H9 (cell line): Measurements from ENCODE around the gene SLA2. TPM values are rescaled to one million over a fixed set of nuclear protein-coding genes. Genes with fewer than 3 reads are reported as not detected.

Source experiments
- DNase-seq: peaks from one replicate; pipeline ENCODE4 v3.0.0-alpha.2; 2017
- H2AFZ ChIP-seq: one replicate; pipeline ENCODE4 v1.6.1; 2013; ENCODE audit warnings: mild to moderate bottlenecking, low read length, control low read depth, moderate library complexity
- H2AK5ac ChIP-seq: 2 replicates; pipeline ENCODE4 v1.6.1; 2013; ENCODE audit warnings: low read length, control low read depth, mixed read lengths; ENCODE audit not compliant: insufficient read length
- H2BK120ac ChIP-seq: one replicate; pipeline ENCODE4 v1.6.1; 2013; ENCODE audit warnings: low read depth, mild to moderate bottlenecking, low read length, control low read depth, inconsistent platforms; ENCODE audit not compliant: poor library complexity, severe bottlenecking
- H2BK12ac ChIP-seq: 2 replicates; pipeline ENCODE4 v1.6.1; 2013; ENCODE audit warnings: low read length, control low read depth, mixed read lengths, low read depth; ENCODE audit not compliant: insufficient read length
- H2BK15ac ChIP-seq: 2 replicates; pipeline ENCODE4 v1.6.1; 2013; ENCODE audit warnings: low read depth, low read length, control low read depth
- H2BK20ac ChIP-seq: one replicate; pipeline ENCODE4 v1.6.1; 2013; ENCODE audit warnings: low read depth, mild to moderate bottlenecking, low read length, control low read depth, inconsistent platforms; ENCODE audit not compliant: poor library complexity, severe bottlenecking
- H2BK5ac ChIP-seq: 2 replicates; pipeline ENCODE4 v1.6.1; 2013; ENCODE audit warnings: low read length, control low read depth, mixed read lengths; ENCODE audit not compliant: insufficient read length
- H3K14ac ChIP-seq: 2 replicates; pipeline ENCODE4 v1.6.1; 2013; ENCODE audit warnings: low read length, control low read depth; ENCODE audit not compliant: insufficient read depth
- H3K18ac ChIP-seq: 2 replicates; pipeline ENCODE4 v1.6.1; 2013; ENCODE audit warnings: low read depth, mild to moderate bottlenecking, mixed read lengths, low read length, control low read depth; ENCODE audit not compliant: insufficient read length
- H3K23ac ChIP-seq: 2 replicates; pipeline ENCODE4 v1.6.1; 2013; ENCODE audit warnings: low read length, control low read depth, mixed read lengths, low read depth; ENCODE audit not compliant: insufficient read length
- H3K23me2 ChIP-seq: 2 replicates; pipeline ENCODE4 v1.6.1; 2013; ENCODE audit warnings: low read depth, mild to moderate bottlenecking, mixed read lengths, low read length, control low read depth; ENCODE audit not compliant: insufficient read length, poor library complexity, severe bottlenecking
- H3K27ac ChIP-seq: 2 replicates; pipeline ENCODE4 v1.5.1; 2013; ENCODE audit warnings: low read length, control low read depth, mixed read lengths, low read depth; ENCODE audit not compliant: insufficient read length
- H3K27me3 ChIP-seq: 2 replicates; pipeline ENCODE4 v1.6.1; 2013; ENCODE audit warnings: low read length, control low read depth, inconsistent platforms; ENCODE audit not compliant: insufficient read depth
- H3K4ac ChIP-seq: 2 replicates; pipeline ENCODE4 v1.6.1; 2013; ENCODE audit warnings: low read depth, mild to moderate bottlenecking, control low read depth, inconsistent platforms, low read length, moderate library complexity
- H3K4me1 ChIP-seq: 2 replicates; pipeline ENCODE4 v1.6.1; 2013; ENCODE audit warnings: low read length, control low read depth, inconsistent platforms; ENCODE audit not compliant: insufficient read depth
- H3K4me2 ChIP-seq: 2 replicates; pipeline ENCODE4 v1.6.1; 2013; ENCODE audit warnings: low read length, control low read depth, mixed read lengths; ENCODE audit not compliant: insufficient read length, insufficient read depth
- H3K56ac ChIP-seq: 2 replicates; pipeline ENCODE4 v1.6.1; 2013; ENCODE audit warnings: low read depth, mild to moderate bottlenecking, mixed read lengths, low read length, control low read depth; ENCODE audit not compliant: insufficient read length
- H3K79me1 ChIP-seq: 2 replicates; pipeline ENCODE4 v1.6.1; 2013; ENCODE audit warnings: low read depth, mild to moderate bottlenecking, moderate library complexity, low read length, control low read depth, inconsistent platforms; ENCODE audit not compliant: insufficient read depth, poor library complexity, severe bottlenecking
- H3K79me2 ChIP-seq: 2 replicates; pipeline ENCODE4 v1.6.1; 2013; ENCODE audit warnings: low read length, control low read depth, inconsistent platforms; ENCODE audit not compliant: insufficient read depth
- H3K9ac ChIP-seq: 2 replicates; pipeline ENCODE4 v1.6.1; 2013; ENCODE audit warnings: low read length, control low read depth, mixed read lengths; ENCODE audit not compliant: insufficient read length; ENCODE audit errors: extremely low read depth
- H3K9me3 ChIP-seq: one replicate; pipeline ENCODE4 v1.6.1; 2013; ENCODE audit warnings: low read depth, low read length, inconsistent platforms; ENCODE audit not compliant: control insufficient read depth
- H3T11ph ChIP-seq: one replicate; pipeline ENCODE4 v1.6.1; 2013; ENCODE audit warnings: mild to moderate bottlenecking, low read length, control low read depth, inconsistent platforms
- H4K20me1 ChIP-seq: one replicate; pipeline ENCODE4 v1.6.1; 2013; ENCODE audit not compliant: control insufficient read depth, insufficient read length, insufficient read depth
- H4K5ac ChIP-seq: 2 replicates; pipeline ENCODE4 v1.6.1; 2013; ENCODE audit warnings: low read depth, mild to moderate bottlenecking, mixed read lengths, low read length, control low read depth; ENCODE audit not compliant: insufficient read length
- H4K8ac ChIP-seq: replicated peaks from 2 replicates; pipeline ENCODE4 v1.6.1; 2013; ENCODE audit warnings: low read length, control low read depth, mixed read lengths, low read depth; ENCODE audit not compliant: insufficient read length
- H4K91ac ChIP-seq: 2 replicates; pipeline ENCODE4 v1.6.1; 2013; ENCODE audit warnings: low read depth, mild to moderate bottlenecking, moderate library complexity, mixed read lengths, low read length, control low read depth; ENCODE audit not compliant: insufficient read length
- H3K27ac Mint-ChIP-seq, 3 experiments: 2 replicates in 2 of 3; 3 replicates in 1 of 3; pipeline ENCODE4 v1.8.0; 2020 to 2021; ENCODE audit warnings: mixed read lengths in 3 of 3, mild to moderate bottlenecking in 1 of 3, moderate library complexity in 1 of 3
- H3K27me3 Mint-ChIP-seq: 2 replicates; pipeline ENCODE4 v1.8.0; 2021; ENCODE audit warnings: low read depth, mild to moderate bottlenecking, moderate library complexity, mixed read lengths
- H3K36me3 Mint-ChIP-seq, 3 experiments: 2 replicates in 2 of 3; 3 replicates in 1 of 3; pipeline ENCODE4 v1.8.0; 2020 to 2021; ENCODE audit warnings: low read depth in 3 of 3, mixed read lengths in 3 of 3; ENCODE audit not compliant: insufficient read depth in 1 of 3
- H3K4me1 Mint-ChIP-seq, 2 experiments: 2 replicates each; pipeline ENCODE4 v1.8.0; 2020; ENCODE audit warnings: mixed read lengths in 2 of 2
- H3K4me3 Mint-ChIP-seq, 2 experiments: 2 replicates in 1 of 2; 3 replicates in 1 of 2; pipeline ENCODE4 v1.8.0; 2020 to 2021; ENCODE audit warnings: mild to moderate bottlenecking in 2 of 2, mixed read lengths in 2 of 2, moderate library complexity in 1 of 2
- H3K9me3 Mint-ChIP-seq, 2 experiments: 2 replicates in 1 of 2; 3 replicates in 1 of 2; pipeline ENCODE4 v1.8.0; 2020; ENCODE audit warnings: mild to moderate bottlenecking in 2 of 2, mixed read lengths in 2 of 2, moderate library complexity in 1 of 2
- WGBS: extraction: QIAGEN DNeasy Blood & Tissue Kit; methylation state at CpG from one replicate; pipeline ENCODE4 v1.1.7; 2013; ENCODE audit warnings: missing lambda C conversion rate, low lambda C conversion rate, mixed read lengths; ENCODE audit not compliant: insufficient read length; ENCODE audit errors: extremely low coverage; 5-methylcytosine and 5-hydroxymethylcytosine counted together
- total RNA-seq: library from RNA; stranded (reverse); gene quantifications from 2 replicates; pipeline ENCODE4 v1.2.1, GENCODE V29; 2021
- TF ChIP-seq, protein P1 (sequence below): fragments of 200-600 bp; sonication (generic); conservative IDR thresholded peaks from 3 replicates; pipeline ENCODE4 v1.8.0; 2021; ENCODE audit warnings: antibody characterized with exemption, mild to moderate bottlenecking

The SLA2 gene
- total RNA-seq, 1 experiment from 2014 or later, result 0.20 TPM

DNA sequence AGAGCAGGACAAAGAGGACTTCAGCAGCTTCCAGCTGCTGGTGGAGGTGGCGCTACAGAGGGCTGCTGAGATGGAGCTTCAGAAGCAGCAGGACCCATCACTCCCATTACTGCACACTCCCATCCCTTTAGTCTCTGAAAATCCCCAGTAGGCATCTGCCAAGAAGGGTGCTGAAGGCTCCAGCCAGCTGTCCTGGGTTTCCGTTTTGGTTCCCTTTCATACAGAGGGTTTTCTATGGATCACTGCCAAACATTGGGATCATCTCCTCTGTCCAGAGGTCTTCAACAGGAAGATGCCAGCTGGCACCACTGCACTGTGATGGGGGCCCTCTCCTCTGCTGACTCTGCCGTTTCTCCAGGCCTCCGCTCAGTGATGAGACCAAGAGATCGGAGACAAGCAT lies 54.7 kb downstream of the SLA2 start:
- Histone ChIP-seq H3K9ac (no peak overlapping the region), H3K27me3 (no peaks in the 10 kb centered on the region), H4K20me1 (no peaks in the 10 kb centered on the region), H3K23ac (no peak overlapping the region), H4K91ac (no peak overlapping the region), H4K8ac (no peak overlapping the region), H2AK5ac (no peak overlapping the region), H3K56ac (no peak overlapping the region), H4K5ac (no peak overlapping the region), H3K4ac (no peak overlapping the region), H3K79me1 (no peaks in the 10 kb centered on the region), H3T11ph (no peak overlapping the region), H2BK12ac (no peak overlapping the region), H3K9me3 (no peaks in the 10 kb centered on the region), H2BK5ac (no peak overlapping the region), H3K23me2 (no peaks in the 10 kb centered on the region), H2BK15ac (no peak overlapping the region), H3K79me2 (no peaks in the 10 kb centered on the region), H3K4me1 (peaks cover 5% of the 10 kb centered on the region), H3K14ac (no peak overlapping the region), H3K4me2 (no peak overlapping the region), H2BK120ac (no peak overlapping the region), H3K18ac (no peak overlapping the region), H3K27ac (no peak overlapping the region), H2BK20ac (no peak overlapping the region), H2AFZ (no peak overlapping the region)
- peaks cover 32 to 44% of the 10 kb centered on the region in 2 experiments for H3K4me1 Mint-ChIP-seq
- peak overlapping the region in 2 of 3 experiments; percentile 81 to 93; a peak in 3 of 7 replicates for H3K27ac Mint-ChIP-seq
- H3K9me3 Mint-ChIP-seq, result no peaks in the 10 kb centered on the region; a peak in 1 of 5 replicates
- H3K27me3 Mint-ChIP-seq, result no peaks in the 10 kb centered on the region
- no peak for DNase-seq
- TF ChIP-seq, protein P1, sequence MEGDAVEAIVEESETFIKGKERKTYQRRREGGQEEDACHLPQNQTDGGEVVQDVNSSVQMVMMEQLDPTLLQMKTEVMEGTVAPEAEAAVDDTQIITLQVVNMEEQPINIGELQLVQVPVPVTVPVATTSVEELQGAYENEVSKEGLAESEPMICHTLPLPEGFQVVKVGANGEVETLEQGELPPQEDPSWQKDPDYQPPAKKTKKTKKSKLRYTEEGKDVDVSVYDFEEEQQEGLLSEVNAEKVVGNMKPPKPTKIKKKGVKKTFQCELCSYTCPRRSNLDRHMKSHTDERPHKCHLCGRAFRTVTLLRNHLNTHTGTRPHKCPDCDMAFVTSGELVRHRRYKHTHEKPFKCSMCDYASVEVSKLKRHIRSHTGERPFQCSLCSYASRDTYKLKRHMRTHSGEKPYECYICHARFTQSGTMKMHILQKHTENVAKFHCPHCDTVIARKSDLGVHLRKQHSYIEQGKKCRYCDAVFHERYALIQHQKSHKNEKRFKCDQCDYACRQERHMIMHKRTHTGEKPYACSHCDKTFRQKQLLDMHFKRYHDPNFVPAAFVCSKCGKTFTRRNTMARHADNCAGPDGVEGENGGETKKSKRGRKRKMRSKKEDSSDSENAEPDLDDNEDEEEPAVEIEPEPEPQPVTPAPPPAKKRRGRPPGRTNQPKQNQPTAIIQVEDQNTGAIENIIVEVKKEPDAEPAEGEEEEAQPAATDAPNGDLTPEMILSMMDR, result no peak
- H3K36me3 Mint-ChIP-seq, result peaks cover 48 to 57% (median 51%) of the 10 kb centered on the region in 3 experiments
- no CpG with 5 or more reads among the region's 5 CpGs for WGBS
- no peak overlapping the region for H3K4me3 Mint-ChIP-seq
